Chondrocyte (in vitro differentiated cells): ENCODE data around the gene APOA1. TPM values are rescaled to one million over a fixed set of nuclear protein-coding genes. Genes with fewer than 3 reads are reported as not detected.

Source experiments
- DNase-seq: peaks from one replicate; pipeline ENCODE4 v3.0.0; 2021; ENCODE audit warnings: mixed read lengths, low spot score
- H3K27ac Mint-ChIP-seq: one replicate; pipeline ENCODE4 v1.8.0; 2021; ENCODE audit warnings: mild to moderate bottlenecking, moderate library complexity, mixed read lengths; ENCODE audit not compliant: unreplicated experiment
- H3K27me3 Mint-ChIP-seq: 2 replicates; pipeline ENCODE4 v1.8.0; 2021; ENCODE audit warnings: low read depth, mixed read lengths
- H3K36me3 Mint-ChIP-seq: 2 replicates; pipeline ENCODE4 v1.8.0; 2021; ENCODE audit warnings: low read depth, mixed read lengths
- H3K4me1 Mint-ChIP-seq: 2 replicates; pipeline ENCODE4 v1.8.0; 2021; ENCODE audit warnings: low read depth, mild to moderate bottlenecking, mixed read lengths
- H3K4me3 Mint-ChIP-seq: one replicate; pipeline ENCODE4 v1.8.0; 2021; ENCODE audit warnings: mild to moderate bottlenecking, moderate library complexity, mixed read lengths; ENCODE audit not compliant: unreplicated experiment
- H3K9me3 Mint-ChIP-seq: 2 replicates; pipeline ENCODE4 v1.8.0; 2021; ENCODE audit warnings: low read depth, mixed read lengths
- total RNA-seq: library from RNA; stranded (reverse); gene quantifications from 3 replicates; pipeline ENCODE4 v1.2.1, GENCODE V29; 2021
- TF ChIP-seq, protein P1 (sequence below): fragments of 200-600 bp; sonication (generic); IDR thresholded peaks from 2 replicates; pipeline ENCODE4 v1.5.0; 2021; ENCODE audit warnings: antibody characterized with exemption, mild to moderate bottlenecking, moderate library complexity

The APOA1 gene
- total RNA-seq, 1 donor from 2014 or later = not detected

DNA sequence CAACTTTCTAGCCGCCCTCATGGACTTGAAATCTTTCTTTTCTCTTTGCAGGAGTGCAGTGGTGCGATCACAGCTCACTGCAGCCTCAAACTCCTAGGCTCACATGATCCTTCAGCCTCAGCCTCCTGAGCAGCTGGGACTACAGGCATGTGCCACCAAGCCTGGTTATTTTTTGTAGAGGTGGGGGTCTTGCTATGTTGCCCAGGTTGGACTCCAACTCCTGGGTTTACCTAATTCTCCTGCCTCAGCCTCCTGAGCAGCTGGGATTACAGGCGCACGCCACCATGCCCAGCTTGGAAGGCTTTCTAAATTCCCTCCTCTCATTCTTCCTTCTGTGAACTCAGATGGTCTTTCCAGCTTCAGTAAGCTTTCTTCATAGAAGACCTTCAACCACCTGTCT lies 4.7 kb upstream of the APOA1 start:
- H3K4me3 Mint-ChIP-seq = no peak overlapping the region
- no peaks in the 10 kb centered on the region for H3K4me1 Mint-ChIP-seq
- H3K9me3 Mint-ChIP-seq = no peaks in the 10 kb centered on the region
- no peaks in the 10 kb centered on the region for H3K27me3 Mint-ChIP-seq
- H3K36me3 Mint-ChIP-seq = peaks cover 24% of the 10 kb centered on the region
- no peak overlapping the region for H3K27ac Mint-ChIP-seq
- TF ChIP-seq, protein P1, sequence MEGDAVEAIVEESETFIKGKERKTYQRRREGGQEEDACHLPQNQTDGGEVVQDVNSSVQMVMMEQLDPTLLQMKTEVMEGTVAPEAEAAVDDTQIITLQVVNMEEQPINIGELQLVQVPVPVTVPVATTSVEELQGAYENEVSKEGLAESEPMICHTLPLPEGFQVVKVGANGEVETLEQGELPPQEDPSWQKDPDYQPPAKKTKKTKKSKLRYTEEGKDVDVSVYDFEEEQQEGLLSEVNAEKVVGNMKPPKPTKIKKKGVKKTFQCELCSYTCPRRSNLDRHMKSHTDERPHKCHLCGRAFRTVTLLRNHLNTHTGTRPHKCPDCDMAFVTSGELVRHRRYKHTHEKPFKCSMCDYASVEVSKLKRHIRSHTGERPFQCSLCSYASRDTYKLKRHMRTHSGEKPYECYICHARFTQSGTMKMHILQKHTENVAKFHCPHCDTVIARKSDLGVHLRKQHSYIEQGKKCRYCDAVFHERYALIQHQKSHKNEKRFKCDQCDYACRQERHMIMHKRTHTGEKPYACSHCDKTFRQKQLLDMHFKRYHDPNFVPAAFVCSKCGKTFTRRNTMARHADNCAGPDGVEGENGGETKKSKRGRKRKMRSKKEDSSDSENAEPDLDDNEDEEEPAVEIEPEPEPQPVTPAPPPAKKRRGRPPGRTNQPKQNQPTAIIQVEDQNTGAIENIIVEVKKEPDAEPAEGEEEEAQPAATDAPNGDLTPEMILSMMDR = no peak
- no peak for DNase-seq

DNA sequence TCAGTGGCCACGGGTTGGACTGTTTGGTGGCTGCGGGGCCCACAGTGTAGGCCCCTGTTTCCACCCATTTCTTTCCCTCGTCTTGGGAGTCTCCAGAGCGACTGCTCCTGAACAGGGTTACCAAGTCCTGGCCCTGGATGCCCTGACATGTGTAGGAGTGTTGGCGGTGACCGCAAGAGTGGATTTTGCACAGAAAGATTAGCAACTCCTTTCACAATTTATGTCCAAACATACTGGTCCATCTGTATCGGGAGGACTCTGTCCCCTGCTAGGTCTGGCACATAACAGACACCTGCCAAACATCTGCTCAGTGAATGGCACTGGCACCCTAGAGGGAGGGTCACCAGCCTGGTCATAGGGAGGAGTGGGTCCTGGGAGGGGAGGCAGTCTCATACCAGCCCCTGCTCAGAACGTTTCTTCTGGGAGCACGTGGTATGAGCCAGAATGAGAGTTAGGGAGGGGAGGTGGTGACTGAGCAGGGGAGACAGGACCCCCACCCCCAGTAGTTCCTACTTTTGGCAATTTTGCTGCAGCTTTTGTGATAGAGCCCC lies 3.4 kb upstream of the APOA1 start:
- DNase-seq = no peak
- TF ChIP-seq, protein P1 = no peak
- Mint-ChIP-seq H3K4me3 (no peak overlapping the region), H3K4me1 (peaks cover 4% of the 10 kb centered on the region), H3K27ac (no peak overlapping the region), H3K36me3 (peaks cover 13% of the 10 kb centered on the region), H3K27me3 (no peaks in the 10 kb centered on the region), H3K9me3 (no peaks in the 10 kb centered on the region)

DNA sequence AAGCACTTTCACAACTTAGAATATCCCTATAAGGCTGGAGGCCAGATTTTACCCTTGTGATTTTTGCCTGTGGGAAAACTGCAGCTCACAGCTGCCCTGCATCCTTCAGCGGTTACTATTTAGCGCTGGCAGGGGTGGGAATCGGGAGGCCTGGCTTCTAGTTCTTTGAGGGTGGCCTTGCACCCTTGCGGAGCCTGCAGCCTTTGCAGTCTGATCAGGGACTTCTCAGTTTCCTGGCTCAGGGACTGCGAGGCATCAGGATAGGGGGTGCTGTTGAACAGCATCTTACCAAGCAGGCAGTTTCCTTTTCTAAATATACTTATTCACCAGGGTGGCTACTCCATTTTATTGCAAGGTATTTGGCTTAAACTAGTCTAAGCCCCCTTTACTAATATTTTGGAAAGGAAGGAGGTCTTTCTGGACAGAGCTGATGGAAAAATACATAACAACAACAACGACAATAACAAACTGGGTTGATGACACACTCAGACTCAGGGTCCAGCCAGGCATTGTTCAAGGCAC lies 2.9 kb upstream of the APOA1 start:
- peaks cover 9% of the 10 kb centered on the region for H3K36me3 Mint-ChIP-seq
- H3K9me3 Mint-ChIP-seq = no peaks in the 10 kb centered on the region
- H3K4me3 Mint-ChIP-seq = no peak overlapping the region
- no peaks in the 10 kb centered on the region for H3K27me3 Mint-ChIP-seq
- no peak for DNase-seq
- H3K4me1 Mint-ChIP-seq = peaks cover 9% of the 10 kb centered on the region
- no peak overlapping the region for H3K27ac Mint-ChIP-seq
- TF ChIP-seq, protein P1 = peak; percentile 30

DNA sequence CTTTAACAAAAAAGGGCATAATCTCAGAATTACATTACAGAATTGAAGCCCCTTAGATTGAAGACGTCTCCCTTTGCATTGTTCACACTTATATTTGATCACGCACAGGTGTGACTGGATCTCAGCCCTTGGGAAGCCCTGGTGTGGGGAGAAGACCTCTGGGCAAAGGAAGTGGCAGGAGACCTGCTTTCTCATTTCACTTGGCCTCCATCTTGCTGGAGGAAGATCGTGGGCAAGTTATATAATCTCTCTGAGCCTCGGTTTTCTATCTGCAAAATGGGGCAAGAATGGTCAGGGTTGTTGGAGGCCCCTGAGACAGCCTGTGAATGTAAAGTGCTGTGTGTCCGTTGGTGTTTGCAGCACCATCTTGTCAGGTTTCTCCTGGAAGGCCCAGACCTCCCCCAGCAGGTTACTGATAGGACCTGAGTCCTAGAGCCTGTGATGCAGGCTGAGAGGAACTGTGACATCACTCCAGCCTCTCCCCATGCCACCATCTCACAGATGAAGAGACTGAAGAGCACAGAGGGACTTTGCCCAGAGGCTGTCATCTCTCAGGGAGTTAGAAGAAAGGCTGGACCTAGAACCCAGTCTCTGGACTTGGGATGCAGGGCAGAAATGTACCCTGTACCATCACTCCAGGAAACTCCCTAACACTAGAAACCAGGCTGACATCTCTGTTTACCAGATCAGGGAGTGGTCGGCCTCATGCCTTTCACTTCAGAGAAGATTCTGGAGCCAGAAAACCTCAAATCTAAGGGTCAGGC lies 1.1 kb upstream of the APOA1 start:
- peaks cover 9% of the 10 kb centered on the region for H3K4me1 Mint-ChIP-seq
- TF ChIP-seq, protein P1 = no peak
- peaks cover 5% of the 10 kb centered on the region for H3K36me3 Mint-ChIP-seq
- H3K4me3 Mint-ChIP-seq = no peak overlapping the region
- no peaks in the 10 kb centered on the region for H3K9me3 Mint-ChIP-seq
- H3K27me3 Mint-ChIP-seq = no peaks in the 10 kb centered on the region
- no peak overlapping the region for H3K27ac Mint-ChIP-seq
- DNase-seq = no peak

DNA sequence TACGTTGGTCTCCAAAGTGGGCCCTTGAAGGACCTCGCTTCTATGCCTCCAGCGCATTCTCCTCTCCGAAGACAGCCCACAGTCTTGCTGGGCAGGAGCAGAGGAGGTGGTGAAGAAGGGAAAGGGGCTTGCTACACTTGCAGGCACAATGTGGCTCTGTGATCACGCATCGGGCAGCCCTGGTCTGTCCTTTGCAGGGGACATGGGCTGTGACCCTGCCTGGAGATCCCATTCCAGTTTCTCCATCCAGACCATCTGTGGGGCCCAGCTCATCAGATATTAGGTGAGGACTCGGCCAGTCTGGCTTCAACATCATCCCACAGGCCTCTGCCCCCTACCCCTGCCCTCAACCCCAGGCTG lies 810 bp downstream of the APOA1 start:
- Mint-ChIP-seq H3K36me3 (no peaks in the 10 kb centered on the region), H3K27ac (no peak overlapping the region)

More for the DNA sequence above, 810 bp downstream of the APOA1 start:
- Mint-ChIP-seq H3K9me3 (no peaks in the 10 kb centered on the region), H3K27me3 (no peaks in the 10 kb centered on the region), H3K4me1 (peaks cover 9% of the 10 kb centered on the region), H3K4me3 (no peak overlapping the region)
- TF ChIP-seq, protein P1 = no peak
- DNase-seq = no peak
